Subcutaneous adipose tissue (tissue), 4 donors: ENCODE results near the gene CSNK2B. TPM values are rescaled to one million over a fixed set of nuclear protein-coding genes. Genes with fewer than 3 reads are reported as not detected.

Experiments
- small RNA-seq: library from RNA; depleted of rRNA; stranded (forward); fragments of <200 nt; gene quantifications from one replicate; pipeline ENCODE3, GENCODE V24; 2016
- total RNA-seq, 4 donors: library from RNA; depleted of rRNA; stranded (reverse); fragments of >200 nt; gene quantifications; one replicate each; pipeline ENCODE4 v1.1.0, GENCODE V29; 2016
- TF ChIP-seq, protein P1 (sequence below): fragments of 450-650 bp; IDR thresholded peaks from one replicate; pipeline ENCODE4 v1.5.1; 2016; ENCODE audit warnings: low read depth, mild to moderate bottlenecking, control low read depth, antibody characterized with exemption, moderate library complexity

The CSNK2B gene
- total RNA-seq, 4 donors from 2014 or later: 146 to 170 (median 165) TPM

- TF ChIP-seq, protein P1, sequence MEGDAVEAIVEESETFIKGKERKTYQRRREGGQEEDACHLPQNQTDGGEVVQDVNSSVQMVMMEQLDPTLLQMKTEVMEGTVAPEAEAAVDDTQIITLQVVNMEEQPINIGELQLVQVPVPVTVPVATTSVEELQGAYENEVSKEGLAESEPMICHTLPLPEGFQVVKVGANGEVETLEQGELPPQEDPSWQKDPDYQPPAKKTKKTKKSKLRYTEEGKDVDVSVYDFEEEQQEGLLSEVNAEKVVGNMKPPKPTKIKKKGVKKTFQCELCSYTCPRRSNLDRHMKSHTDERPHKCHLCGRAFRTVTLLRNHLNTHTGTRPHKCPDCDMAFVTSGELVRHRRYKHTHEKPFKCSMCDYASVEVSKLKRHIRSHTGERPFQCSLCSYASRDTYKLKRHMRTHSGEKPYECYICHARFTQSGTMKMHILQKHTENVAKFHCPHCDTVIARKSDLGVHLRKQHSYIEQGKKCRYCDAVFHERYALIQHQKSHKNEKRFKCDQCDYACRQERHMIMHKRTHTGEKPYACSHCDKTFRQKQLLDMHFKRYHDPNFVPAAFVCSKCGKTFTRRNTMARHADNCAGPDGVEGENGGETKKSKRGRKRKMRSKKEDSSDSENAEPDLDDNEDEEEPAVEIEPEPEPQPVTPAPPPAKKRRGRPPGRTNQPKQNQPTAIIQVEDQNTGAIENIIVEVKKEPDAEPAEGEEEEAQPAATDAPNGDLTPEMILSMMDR: no peak
These were observed 47.6 kb downstream of the CSNK2B start for GRCh38 chr6:31713465-31713864.

- TF ChIP-seq, protein P1: no peak
These were observed 48.3 kb downstream of the CSNK2B start for GRCh38 chr6:31713991-31714684.

- TF ChIP-seq, protein P1: no peak
These were observed 49.4 kb downstream of the CSNK2B start, which contains the start of gene LY6G6D for GRCh38 chr6:31715022-31715958. TSS of gene LY6G6D (plus strand) at chr6:31715348. CDS start at chr6:31715356, 8 bp downstream.

DNA sequence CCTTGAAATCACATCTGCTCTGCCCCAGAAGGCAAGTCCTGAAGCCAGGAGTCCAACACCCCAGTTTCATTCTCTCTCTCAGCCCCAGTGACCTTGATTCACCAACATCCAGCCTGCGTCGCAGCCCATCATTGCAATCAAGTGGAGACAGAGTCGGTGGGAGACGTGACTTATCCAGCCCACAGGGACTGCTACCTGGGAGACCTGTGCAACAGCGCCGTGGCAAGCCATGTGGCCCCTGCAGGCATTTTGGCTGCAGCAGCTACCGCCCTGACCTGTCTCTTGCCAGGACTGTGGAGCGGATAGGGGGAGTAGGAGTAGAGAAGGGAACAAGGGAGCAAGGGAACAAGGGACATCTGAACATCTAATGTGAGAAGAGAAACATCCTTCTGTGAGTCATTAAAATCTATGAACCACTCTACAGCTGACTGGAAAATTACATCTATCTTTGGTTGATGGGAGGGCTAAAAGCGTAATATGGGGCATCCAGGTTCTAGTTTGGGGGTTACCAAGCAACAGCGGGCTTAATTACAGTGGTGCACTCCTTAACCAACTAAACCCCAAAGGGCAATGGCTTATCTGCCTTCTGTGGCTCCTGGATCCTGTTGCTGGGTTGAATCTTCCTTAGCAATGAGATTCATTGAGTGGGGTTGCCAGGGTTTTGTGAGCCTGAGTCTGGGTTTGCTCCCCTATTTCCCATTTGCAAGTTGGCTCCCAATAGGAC is 51.8 kb downstream of the CSNK2B start:
- TF ChIP-seq, protein P1: no peak

DNA sequence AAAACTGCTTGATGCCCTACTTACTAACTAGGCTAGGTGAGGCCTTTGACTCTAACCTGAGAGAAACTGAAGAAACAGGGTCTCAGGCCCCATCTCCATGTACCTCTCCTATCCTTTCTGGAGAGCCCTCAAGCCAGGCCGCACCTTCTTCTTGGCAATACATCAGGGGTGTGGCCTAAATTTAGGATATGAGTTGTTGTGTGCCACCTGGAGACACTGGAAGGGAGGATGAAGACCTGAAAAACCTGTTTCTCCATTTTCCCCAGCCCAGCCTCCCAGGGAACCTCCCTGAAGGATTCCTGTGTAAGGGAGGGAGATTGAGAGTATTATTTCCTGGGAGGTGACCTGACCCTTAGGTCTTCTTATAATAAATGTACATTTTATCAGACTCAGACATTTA is 52.4 kb downstream of the CSNK2B start:
- TF ChIP-seq, protein P1: no peak

GRCh38 chr6:31719001-31719400 is 53.1 kb downstream of the CSNK2B start:
- TF ChIP-seq, protein P1: no peak

Small RNA genes within 50 kb of the gene (small RNA-seq; reads per million reads assigned to genes)
- not detected for gene LY6G6D
- not detected for gene MIR4646
- gene MIR6832: not detected
- 0.49 reads per million for gene RF00019
- gene SNORA38: 12.6 reads per million, percentile 92 among the genes with 10 or more reads in this experiment

Other genes with a start within 250 kb of the CSNK2B start
- 1 to 10 TPM; 2.3 to 9.3 (median 3.8) TPM for gene MICB, start 167.9 kb upstream of the CSNK2B start, total RNA-seq
- gene MCCD1, start 137.1 kb upstream of the CSNK2B start, total RNA-seq: not detected
- 100 to 1,000 TPM; 168 to 258 (median 217) TPM for gene DDX39B, start 124.1 kb upstream of the CSNK2B start, total RNA-seq
- 1 to 10 TPM in 1 of 4 donors, under 1 TPM in 1, not detected in 2; 0.68 to 1.5 TPM for gene ATP6V1G2, start 119.5 kb upstream of the CSNK2B start, total RNA-seq
- 10 to 100 TPM in 3 of 4 donors, 1 to 10 TPM in 1; 5.2 to 54.4 (median 28.1) TPM for gene NFKBIL1, start 118.5 kb upstream of the CSNK2B start, total RNA-seq
- gene LTA, start 93.8 kb upstream of the CSNK2B start, total RNA-seq: not detected
- under 1 TPM in 2 of 4 donors, not detected in 2; 0.22 to 0.82 TPM for gene TNF, start 90.5 kb upstream of the CSNK2B start, total RNA-seq
- under 1 TPM in 2 of 4 donors, not detected in 2; 0.66 to 0.85 TPM for gene LTB, start 83.7 kb upstream of the CSNK2B start, total RNA-seq
- gene LST1, start 79.8 kb upstream of the CSNK2B start, total RNA-seq: 10 to 100 TPM; 10.4 to 53.9 (median 12.5) TPM
- under 1 TPM in 1 of 4 donors, not detected in 3; 0.68 TPM for gene NCR3, start 73.1 kb upstream of the CSNK2B start, total RNA-seq
- gene AIF1, start 50.8 kb upstream of the CSNK2B start, total RNA-seq: 100 to 1,000 TPM in 2 of 4 donors, 10 to 100 TPM in 2; 30.9 to 177 (median 76.2) TPM
- gene PRRC2A, start 45.4 kb upstream of the CSNK2B start, total RNA-seq: 10 to 100 TPM; 36.0 to 79.5 (median 46.5) TPM
- gene BAG6, start 13.4 kb upstream of the CSNK2B start, total RNA-seq: 100 to 1,000 TPM; 152 to 230 (median 170) TPM
- gene APOM, start 10.2 kb upstream of the CSNK2B start, total RNA-seq: 1 to 10 TPM; 1.5 to 4.4 (median 3.1) TPM
- gene C6orf47, start 5.3 kb upstream of the CSNK2B start, total RNA-seq: 10 to 100 TPM; 12.9 to 19.2 (median 15.7) TPM
- gene GPANK1, start 1.1 kb upstream of the CSNK2B start, total RNA-seq: 10 to 100 TPM; 13.4 to 20.0 (median 16.7) TPM
- 10 to 100 TPM in 1 of 4 donors, 1 to 10 TPM in 3; 4.4 to 19.2 (median 6.5) TPM for gene LY6G5B, start 3.9 kb downstream of the CSNK2B start, total RNA-seq
- gene LY6G5C, start 15.0 kb downstream of the CSNK2B start, total RNA-seq: 1 to 10 TPM in 2 of 4 donors, not detected in 2; 1.4 to 1.5 TPM
- 10 to 100 TPM; 29.2 to 45.1 (median 35.6) TPM for gene ABHD16A, start 37.2 kb downstream of the CSNK2B start, total RNA-seq
- gene LY6G6F, start 40.8 kb downstream of the CSNK2B start, total RNA-seq: not detected
- gene LY6G6D, start 49.3 kb downstream of the CSNK2B start, total RNA-seq: not detected
- not detected for gene LY6G6C, start 55.7 kb downstream of the CSNK2B start, total RNA-seq
- gene MPIG6B, start 57.3 kb downstream of the CSNK2B start, total RNA-seq: under 1 TPM in 1 of 4 donors, not detected in 3; 0.33 TPM
- gene DDAH2, start 63.2 kb downstream of the CSNK2B start, total RNA-seq: 100 to 1,000 TPM; 112 to 189 (median 160) TPM
- 100 to 1,000 TPM; 181 to 503 (median 311) TPM for gene CLIC1, start 70.5 kb downstream of the CSNK2B start, total RNA-seq
- gene MSH5, start 73.9 kb downstream of the CSNK2B start, total RNA-seq: 10 to 100 TPM in 2 of 4 donors, 1 to 10 TPM in 2; 7.5 to 24.5 (median 9.0) TPM
- gene SAPCD1, start 96.6 kb downstream of the CSNK2B start, total RNA-seq: 1 to 10 TPM in 2 of 4 donors, not detected in 2; 2.0 to 8.3 TPM
- gene VWA7, start 111.2 kb downstream of the CSNK2B start, total RNA-seq: not detected
- 10 to 100 TPM; 20.6 to 49.7 (median 31.2) TPM for gene VARS1, start 129.7 kb downstream of the CSNK2B start, total RNA-seq
- gene LSM2, start 140.9 kb downstream of the CSNK2B start, total RNA-seq: 10 to 100 TPM; 14.3 to 27.5 (median 24.0) TPM
- 1 to 10 TPM in 3 of 4 donors, under 1 TPM in 1; 0.65 to 2.9 (median 1.2) TPM for gene HSPA1L, start 149.2 kb downstream of the CSNK2B start, total RNA-seq
- 100 to 1,000 TPM; 100 to 210 (median 165) TPM for gene HSPA1A, start 149.5 kb downstream of the CSNK2B start, total RNA-seq
- 100 to 1,000 TPM in 2 of 4 donors, 10 to 100 TPM in 2; 61.8 to 153 (median 91.6) TPM for gene HSPA1B, start 161.7 kb downstream of the CSNK2B start, total RNA-seq
- 10 to 100 TPM; 24.9 to 46.6 (median 40.2) TPM for gene NEU1, start 196.7 kb downstream of the CSNK2B start, total RNA-seq
- under 1 TPM in 1 of 4 donors, not detected in 3; 0.51 TPM for gene SLC44A4, start 212.9 kb downstream of the CSNK2B start, total RNA-seq
- 10 to 100 TPM in 3 of 4 donors, 1 to 10 TPM in 1; 9.5 to 33.3 (median 23.3) TPM for gene EHMT2, start 231.6 kb downstream of the CSNK2B start, total RNA-seq
- gene ZBTB12, start 236.0 kb downstream of the CSNK2B start, total RNA-seq: 1 to 10 TPM in 1 of 4 donors, under 1 TPM in 3; 0.38 to 1.7 (median 0.93) TPM